Body of pancreas (tissue), 4 donors: Measurements from ENCODE around the gene DFFB.

Experiments used
- POLR2A ChIP-seq, 3 donors: fragments of 450-650 bp; IDR thresholded peaks; one replicate each; pipeline ENCODE4 v1.6.1; 2016; ENCODE audit warnings: antibody characterized with exemption in 3 of 3, mild to moderate bottlenecking in 2 of 3
- TF ChIP-seq, protein P1 (sequence below), 7 experiments: fragments of 450-650 bp in 4 of 7; fragments of 200-600 bp in 3 of 7; sonication (generic) in 3 of 7; IDR thresholded peaks; one replicate each; pipeline ENCODE4 v1.5.1; 2016 to 2019; ENCODE audit warnings: antibody characterized with exemption in 7 of 7

DNA sequence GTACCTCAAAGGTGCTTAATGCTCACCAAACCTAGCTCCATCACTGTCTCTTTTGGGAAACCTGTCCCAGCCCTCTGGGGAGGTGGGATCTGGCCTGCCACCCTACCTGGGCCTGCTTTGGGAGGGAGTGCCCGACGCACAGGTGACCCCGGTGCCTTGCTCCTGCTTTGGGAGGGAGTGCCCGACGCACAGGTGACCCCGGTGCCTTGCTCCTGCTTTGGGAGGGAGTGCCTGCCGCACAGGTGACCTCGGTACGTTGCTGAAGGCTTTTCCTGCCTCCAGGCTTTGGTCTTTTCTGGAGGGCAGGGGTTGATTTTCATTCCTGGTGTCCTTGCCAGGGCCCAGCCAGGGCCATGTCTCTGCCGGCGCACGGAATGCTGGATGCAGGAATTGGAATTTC lies 68.0 kb downstream of the DFFB start:
- TF ChIP-seq, protein P1, sequence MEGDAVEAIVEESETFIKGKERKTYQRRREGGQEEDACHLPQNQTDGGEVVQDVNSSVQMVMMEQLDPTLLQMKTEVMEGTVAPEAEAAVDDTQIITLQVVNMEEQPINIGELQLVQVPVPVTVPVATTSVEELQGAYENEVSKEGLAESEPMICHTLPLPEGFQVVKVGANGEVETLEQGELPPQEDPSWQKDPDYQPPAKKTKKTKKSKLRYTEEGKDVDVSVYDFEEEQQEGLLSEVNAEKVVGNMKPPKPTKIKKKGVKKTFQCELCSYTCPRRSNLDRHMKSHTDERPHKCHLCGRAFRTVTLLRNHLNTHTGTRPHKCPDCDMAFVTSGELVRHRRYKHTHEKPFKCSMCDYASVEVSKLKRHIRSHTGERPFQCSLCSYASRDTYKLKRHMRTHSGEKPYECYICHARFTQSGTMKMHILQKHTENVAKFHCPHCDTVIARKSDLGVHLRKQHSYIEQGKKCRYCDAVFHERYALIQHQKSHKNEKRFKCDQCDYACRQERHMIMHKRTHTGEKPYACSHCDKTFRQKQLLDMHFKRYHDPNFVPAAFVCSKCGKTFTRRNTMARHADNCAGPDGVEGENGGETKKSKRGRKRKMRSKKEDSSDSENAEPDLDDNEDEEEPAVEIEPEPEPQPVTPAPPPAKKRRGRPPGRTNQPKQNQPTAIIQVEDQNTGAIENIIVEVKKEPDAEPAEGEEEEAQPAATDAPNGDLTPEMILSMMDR (IDR thresholded peaks at IDR 0.05), result no peak
- no peak for TF ChIP-seq POLR2A (IDR thresholded peaks at IDR 0.05)
